HFFc6 (cell line): ENCODE measurements around the gene IFT81. TPM values are rescaled to one million over a fixed set of nuclear protein-coding genes. Genes with fewer than 3 reads are reported as not detected.
"Not testable (repeated sequence)": the region's sequence is repeated elsewhere in the genome, so short reads cannot be mapped to it uniquely, and the experiment has no call there.

Source experiments
- DNase-seq: peaks from one replicate; pipeline ENCODE4 v3.0.0-alpha.2; 2018
- H3K27ac Mint-ChIP-seq: 2 replicates; pipeline ENCODE4 v1.8.0; 2020; ENCODE audit warnings: mild to moderate bottlenecking, mixed read lengths
- H3K27me3 Mint-ChIP-seq: 2 replicates; pipeline ENCODE4 v1.8.0; 2021; ENCODE audit warnings: mild to moderate bottlenecking, moderate library complexity, mixed read lengths; ENCODE audit not compliant: insufficient read depth
- H3K36me3 Mint-ChIP-seq: 2 replicates; pipeline ENCODE4 v1.8.0; 2021; ENCODE audit warnings: low read depth, mixed read lengths
- H3K4me1 Mint-ChIP-seq: 2 replicates; pipeline ENCODE4 v1.8.0; 2020; ENCODE audit warnings: low read depth, mixed read lengths
- H3K4me3 Mint-ChIP-seq: 2 replicates; pipeline ENCODE4 v1.8.0; 2020; ENCODE audit warnings: mild to moderate bottlenecking, moderate library complexity, mixed read lengths
- H3K9me3 Mint-ChIP-seq: 2 replicates; pipeline ENCODE4 v1.8.0; 2020; ENCODE audit warnings: mild to moderate bottlenecking, mixed read lengths
- CTCF ChIP-seq: fragments of 200-600 bp; sonication (generic); IDR thresholded peaks from 2 replicates; pipeline ENCODE4 v1.5.0; 2021; ENCODE audit warnings: antibody characterized with exemption, mild to moderate bottlenecking
- total RNA-seq, 6 experiments: library from RNA; stranded (reverse); fragmentation: NEBNext Ultra II Directional; extraction: Animal tissue kit (Norgen Biotek cat#: 25700); gene quantifications; 2 replicates in 1 of 6; 3 replicates in 5 of 6; pipeline ENCODE4 v1.2.3, GENCODE V29; 2021

The IFT81 gene
- total RNA-seq, 6 experiments from 2014 or later, result 9.4 to 14.4 (median 12.8) TPM

DNA sequence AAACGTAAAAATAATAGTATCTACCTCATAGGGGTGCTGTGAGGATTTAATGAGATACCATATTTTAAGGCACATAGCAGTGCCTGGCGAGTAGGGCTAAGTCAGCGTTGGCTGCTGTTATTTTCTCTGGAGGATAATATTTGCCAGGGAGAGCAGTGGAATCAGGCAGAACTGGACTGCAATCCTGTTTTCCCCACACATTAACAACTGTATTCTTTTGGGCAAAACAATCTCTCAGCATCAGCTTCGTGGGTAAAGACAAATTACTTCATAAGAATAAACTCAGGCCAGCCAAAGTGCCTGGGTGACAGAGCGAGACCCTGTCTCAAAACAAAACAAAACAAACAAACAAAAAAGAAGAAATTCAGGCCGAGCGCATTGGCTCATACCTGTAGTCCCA, 127.2 kb downstream of the IFT81 start:
- Mint-ChIP-seq H3K27ac (no peak overlapping the region), H3K9me3 (no peaks in the 10 kb centered on the region), H3K27me3 (peaks cover 4% of the 10 kb centered on the region), H3K36me3 (no peaks in the 10 kb centered on the region), H3K4me1 (peaks cover 29% of the 10 kb centered on the region), H3K4me3 (no peak overlapping the region)
- TF ChIP-seq CTCF, result no peak
- DNase-seq, result no peak

DNA sequence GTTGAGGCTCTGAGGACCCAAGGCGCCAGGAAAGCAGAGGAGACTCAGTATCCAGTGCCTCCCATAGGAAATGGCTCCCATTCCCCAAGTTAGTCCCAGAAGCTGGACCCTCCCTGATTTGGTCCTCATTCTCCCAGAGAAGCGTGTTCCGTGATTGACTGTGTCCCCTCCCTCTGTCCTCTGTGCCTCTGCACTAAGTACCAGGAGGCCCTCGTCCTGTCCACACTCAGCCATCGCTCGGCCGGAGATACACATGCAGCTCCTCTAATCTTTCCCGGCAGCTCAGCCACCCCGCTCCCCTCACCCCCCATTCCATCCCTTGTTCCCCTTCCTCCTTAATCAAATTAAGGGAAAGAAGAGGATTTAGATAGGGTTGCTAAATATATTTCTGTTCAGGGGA, 128.6 kb downstream of the IFT81 start:
- DNase-seq, result no peak
- peak overlapping the region; percentile 71 for H3K27ac Mint-ChIP-seq

DNA sequence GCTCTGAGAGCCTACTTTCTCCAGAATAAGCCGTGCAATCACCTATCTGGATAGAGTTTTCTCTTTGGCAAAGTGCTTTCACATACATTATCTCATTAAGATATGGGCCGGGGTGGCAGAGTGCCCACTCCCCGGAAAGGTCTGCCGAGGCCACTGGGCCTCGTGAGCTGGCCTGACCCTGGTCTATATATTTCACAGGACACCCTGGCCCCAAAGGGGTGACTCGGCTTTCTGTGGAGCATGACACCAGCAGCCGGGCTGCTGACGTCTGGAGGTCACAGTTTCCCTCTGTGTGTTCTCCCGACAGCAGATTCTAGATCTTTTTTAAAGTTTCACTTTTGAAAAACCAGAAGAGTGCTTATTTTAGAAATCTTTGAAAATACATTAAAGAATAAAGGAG, 129.0 kb downstream of the IFT81 start:
- peak overlapping the region; percentile 71 for H3K27ac Mint-ChIP-seq
- peaks cover 21% of the 10 kb centered on the region for H3K4me1 Mint-ChIP-seq
- peak overlapping the region; percentile 80 for H3K4me3 Mint-ChIP-seq
- H3K27me3 Mint-ChIP-seq, result peaks cover 3% of the 10 kb centered on the region; the same call in 1 of the 2 replicates
- no peak for DNase-seq
- no peaks in the 10 kb centered on the region for H3K9me3 Mint-ChIP-seq
- TF ChIP-seq CTCF, result no peak
- H3K36me3 Mint-ChIP-seq, result no peaks in the 10 kb centered on the region

More for the DNA sequence above, 128.6 kb downstream of the IFT81 start:
- Mint-ChIP-seq H3K4me1 (peaks cover 25% of the 10 kb centered on the region), H3K36me3 (no peaks in the 10 kb centered on the region), H3K27me3 (peaks cover 3% of the 10 kb centered on the region), H3K4me3 (peak overlapping the region; percentile 80), H3K9me3 (no peaks in the 10 kb centered on the region)
- no peak for TF ChIP-seq CTCF

DNA sequence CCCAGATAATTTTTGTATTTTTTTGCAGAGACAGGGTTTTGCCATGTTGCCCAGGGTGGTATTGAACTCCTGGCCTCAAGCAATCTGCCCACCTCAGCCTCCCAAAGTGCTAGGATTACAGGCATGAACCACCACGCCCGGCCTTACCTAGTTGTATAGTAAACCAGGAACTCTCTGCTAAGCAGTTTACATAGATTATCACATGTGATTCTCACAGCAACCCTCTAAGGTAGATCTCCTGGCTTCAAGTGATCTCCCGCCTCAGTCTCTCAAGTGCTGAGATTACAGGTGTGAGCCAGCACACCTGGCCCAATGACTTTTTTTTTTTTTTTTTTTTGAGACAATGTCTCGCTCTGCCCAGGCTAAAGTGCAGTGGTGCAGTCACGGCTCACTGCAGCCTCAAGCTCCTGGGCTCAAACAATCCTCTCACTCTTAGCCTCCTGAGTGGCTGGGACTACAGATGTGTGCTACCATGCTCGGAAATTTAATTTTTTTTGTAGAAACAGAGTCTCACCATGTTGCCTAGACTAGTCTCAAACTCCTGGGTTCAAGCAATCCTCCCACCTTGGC, 130.9 kb downstream of the IFT81 start:
- H3K27ac Mint-ChIP-seq, result no peak overlapping the region
- no peak for TF ChIP-seq CTCF
- H3K9me3 Mint-ChIP-seq, result no peaks in the 10 kb centered on the region
- H3K36me3 Mint-ChIP-seq, result no peaks in the 10 kb centered on the region
- peaks cover 11% of the 10 kb centered on the region for H3K4me1 Mint-ChIP-seq
- no peak overlapping the region for H3K4me3 Mint-ChIP-seq
- DNase-seq, result no peak
- H3K27me3 Mint-ChIP-seq, result peaks cover 1% of the 10 kb centered on the region; the same call in 1 of the 2 replicates

- H3K36me3 Mint-ChIP-seq, H3K4me3 Mint-ChIP-seq, DNase-seq, H3K27ac Mint-ChIP-seq, H3K9me3 Mint-ChIP-seq, H3K27me3 Mint-ChIP-seq: not testable (repeated sequence)
- H3K4me1 Mint-ChIP-seq, result peaks cover 11% of the 10 kb centered on the region
Observed at GRCh38 chr12:110255890-110256456, 131.8 kb downstream of the IFT81 start.

- no peaks in the 10 kb centered on the region for H3K36me3 Mint-ChIP-seq
- H3K9me3 Mint-ChIP-seq, result no peaks in the 10 kb centered on the region
- H3K4me3 Mint-ChIP-seq, result no peak overlapping the region
- H3K27me3 Mint-ChIP-seq, result peaks cover 1% of the 10 kb centered on the region; the same call in 1 of the 2 replicates
- peaks cover 11% of the 10 kb centered on the region for H3K4me1 Mint-ChIP-seq
- no peak overlapping the region for H3K27ac Mint-ChIP-seq
- TF ChIP-seq CTCF, result no peak
- DNase-seq, result no peak
Observed at GRCh38 chr12:110256780-110257431, 132.7 kb downstream of the IFT81 start.
